Ishikawa (cell line): ENCODE measurements around the gene ANKRD44.

Source experiments
- CEBPB ChIP-seq: IDR thresholded peaks from 2 replicates; pipeline ENCODE4 v1.6.1; 2012
- CREB1 ChIP-seq: IDR thresholded peaks from 2 replicates; pipeline ENCODE4 v1.6.1; 2012; ENCODE audit warnings: low read depth
- EGR1 ChIP-seq: IDR thresholded peaks from 2 replicates; pipeline ENCODE4 v1.6.1; 2012
- EP300 ChIP-seq: IDR thresholded peaks from 2 replicates; pipeline ENCODE4 v1.6.1; 2012; ENCODE audit warnings: borderline replicate concordance
- FOXM1 ChIP-seq: IDR thresholded peaks from 2 replicates; pipeline ENCODE4 v1.6.1; 2012; ENCODE audit warnings: low read depth, borderline replicate concordance
- NFIC ChIP-seq: IDR thresholded peaks from 2 replicates; pipeline ENCODE4 v1.6.1; 2012
- RAD21 ChIP-seq: IDR thresholded peaks from 2 replicates; pipeline ENCODE4 v1.6.1; 2012; ENCODE audit warnings: low read depth
- TAF1 ChIP-seq: IDR thresholded peaks from 2 replicates; pipeline ENCODE4 v1.6.1; 2012; ENCODE audit warnings: low read depth, mild to moderate bottlenecking
- TCF12 ChIP-seq: IDR thresholded peaks from 2 replicates; pipeline ENCODE4 v1.6.1; 2012; ENCODE audit warnings: low read depth
- TEAD4 ChIP-seq: IDR thresholded peaks from 2 replicates; pipeline ENCODE4 v1.6.1; 2012
- YY1 ChIP-seq: IDR thresholded peaks from 2 replicates; pipeline ENCODE4 v1.6.1; 2012; ENCODE audit warnings: low read depth
- ZBTB7A ChIP-seq: IDR thresholded peaks from 2 replicates; pipeline ENCODE4 v1.6.1; 2012; ENCODE audit warnings: low read depth
- TF ChIP-seq, protein P1 (sequence below): IDR thresholded peaks from 2 replicates; pipeline ENCODE4 v1.6.1; 2012
- TF ChIP-seq, protein P2 (sequence below): IDR thresholded peaks from 2 replicates; pipeline ENCODE4 v1.6.1; 2012; ENCODE audit warnings: low read depth, mild to moderate bottlenecking
- TF ChIP-seq, protein P3 (sequence below): IDR thresholded peaks from 2 replicates; pipeline ENCODE4 v1.6.1; 2012

The ANKRD44 gene

DNA sequence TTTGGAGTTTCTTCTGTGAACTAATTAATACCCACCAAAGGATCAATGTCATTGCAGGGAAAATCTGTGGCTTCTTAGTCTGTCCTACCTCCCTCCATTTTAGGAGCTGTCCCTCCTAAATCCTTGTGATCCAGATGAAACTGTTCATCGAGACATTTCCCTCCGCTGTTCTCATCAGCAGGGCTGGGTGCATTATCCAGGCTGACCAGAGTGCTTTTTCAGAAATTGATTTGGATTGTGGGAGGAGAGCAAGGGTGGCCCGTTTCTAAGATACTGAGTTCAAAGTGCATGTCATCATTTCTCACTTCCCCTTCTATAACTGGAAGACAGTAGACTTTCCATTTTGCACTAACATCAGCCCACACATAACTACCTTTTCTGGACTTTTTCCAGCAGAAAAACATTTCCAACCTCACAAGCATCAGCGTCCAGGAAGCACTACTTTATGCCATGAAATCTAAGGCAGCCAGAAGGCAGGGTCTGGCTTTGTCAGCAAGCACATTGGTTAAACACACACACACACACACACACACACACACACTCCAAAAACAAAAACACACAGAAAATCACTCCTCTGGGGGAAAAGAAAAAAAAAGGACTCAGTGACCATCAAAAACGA lies 94.1 kb downstream of the ANKRD44 start:
- TF ChIP-seq, protein P1, sequence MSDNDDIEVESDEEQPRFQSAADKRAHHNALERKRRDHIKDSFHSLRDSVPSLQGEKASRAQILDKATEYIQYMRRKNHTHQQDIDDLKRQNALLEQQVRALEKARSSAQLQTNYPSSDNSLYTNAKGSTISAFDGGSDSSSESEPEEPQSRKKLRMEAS = no peak
- TF ChIP-seq ZBTB7A = no peak
- TF ChIP-seq TEAD4 = no peak
- no peak for TF ChIP-seq EGR1
- TF ChIP-seq, protein P2, sequence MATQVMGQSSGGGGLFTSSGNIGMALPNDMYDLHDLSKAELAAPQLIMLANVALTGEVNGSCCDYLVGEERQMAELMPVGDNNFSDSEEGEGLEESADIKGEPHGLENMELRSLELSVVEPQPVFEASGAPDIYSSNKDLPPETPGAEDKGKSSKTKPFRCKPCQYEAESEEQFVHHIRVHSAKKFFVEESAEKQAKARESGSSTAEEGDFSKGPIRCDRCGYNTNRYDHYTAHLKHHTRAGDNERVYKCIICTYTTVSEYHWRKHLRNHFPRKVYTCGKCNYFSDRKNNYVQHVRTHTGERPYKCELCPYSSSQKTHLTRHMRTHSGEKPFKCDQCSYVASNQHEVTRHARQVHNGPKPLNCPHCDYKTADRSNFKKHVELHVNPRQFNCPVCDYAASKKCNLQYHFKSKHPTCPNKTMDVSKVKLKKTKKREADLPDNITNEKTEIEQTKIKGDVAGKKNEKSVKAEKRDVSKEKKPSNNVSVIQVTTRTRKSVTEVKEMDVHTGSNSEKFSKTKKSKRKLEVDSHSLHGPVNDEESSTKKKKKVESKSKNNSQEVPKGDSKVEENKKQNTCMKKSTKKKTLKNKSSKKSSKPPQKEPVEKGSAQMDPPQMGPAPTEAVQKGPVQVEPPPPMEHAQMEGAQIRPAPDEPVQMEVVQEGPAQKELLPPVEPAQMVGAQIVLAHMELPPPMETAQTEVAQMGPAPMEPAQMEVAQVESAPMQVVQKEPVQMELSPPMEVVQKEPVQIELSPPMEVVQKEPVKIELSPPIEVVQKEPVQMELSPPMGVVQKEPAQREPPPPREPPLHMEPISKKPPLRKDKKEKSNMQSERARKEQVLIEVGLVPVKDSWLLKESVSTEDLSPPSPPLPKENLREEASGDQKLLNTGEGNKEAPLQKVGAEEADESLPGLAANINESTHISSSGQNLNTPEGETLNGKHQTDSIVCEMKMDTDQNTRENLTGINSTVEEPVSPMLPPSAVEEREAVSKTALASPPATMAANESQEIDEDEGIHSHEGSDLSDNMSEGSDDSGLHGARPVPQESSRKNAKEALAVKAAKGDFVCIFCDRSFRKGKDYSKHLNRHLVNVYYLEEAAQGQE = no peak
- no peak for TF ChIP-seq CEBPB

DNA sequence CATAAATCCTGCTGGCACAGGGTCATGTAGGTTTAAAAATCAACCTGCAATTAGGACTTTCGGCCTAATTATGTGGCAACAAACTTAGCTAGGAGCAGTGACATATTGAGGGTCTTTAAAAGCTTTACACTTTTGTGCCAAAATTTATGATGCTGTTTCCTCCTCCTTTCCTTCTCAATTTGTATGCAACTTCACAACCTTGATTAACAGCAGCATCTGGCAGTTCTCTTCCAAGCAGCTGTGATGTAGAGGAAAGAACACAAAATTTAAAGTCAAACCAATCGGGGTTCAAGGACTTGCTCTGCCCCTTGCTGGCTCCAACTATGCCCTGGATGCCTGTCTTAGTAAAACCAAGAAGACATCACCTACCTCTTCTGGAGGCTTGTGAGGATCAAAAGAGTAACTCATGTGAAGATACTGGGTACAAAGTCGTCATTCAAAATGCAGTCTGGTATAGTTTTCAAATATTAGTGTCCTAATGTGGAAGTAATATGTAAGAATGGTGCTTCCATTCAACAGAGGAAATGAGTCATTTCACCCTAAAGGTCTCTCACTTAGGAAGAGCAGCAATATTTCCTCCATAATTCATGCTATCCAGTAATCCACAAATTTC lies 94.7 kb downstream of the ANKRD44 start:
- no peak for TF ChIP-seq FOXM1
- TF ChIP-seq EGR1 = no peak
- TF ChIP-seq, protein P1 = no peak
- TF ChIP-seq TEAD4 = no peak
- TF ChIP-seq ZBTB7A = no peak
- TF ChIP-seq, protein P3, sequence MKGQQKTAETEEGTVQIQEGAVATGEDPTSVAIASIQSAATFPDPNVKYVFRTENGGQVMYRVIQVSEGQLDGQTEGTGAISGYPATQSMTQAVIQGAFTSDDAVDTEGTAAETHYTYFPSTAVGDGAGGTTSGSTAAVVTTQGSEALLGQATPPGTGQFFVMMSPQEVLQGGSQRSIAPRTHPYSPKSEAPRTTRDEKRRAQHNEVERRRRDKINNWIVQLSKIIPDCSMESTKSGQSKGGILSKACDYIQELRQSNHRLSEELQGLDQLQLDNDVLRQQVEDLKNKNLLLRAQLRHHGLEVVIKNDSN = no peak
- TF ChIP-seq YY1 = no peak
- TF ChIP-seq, protein P2 = no peak
- TF ChIP-seq CREB1 = no peak
- TF ChIP-seq NFIC = no peak
- no peak for TF ChIP-seq TCF12

DNA sequence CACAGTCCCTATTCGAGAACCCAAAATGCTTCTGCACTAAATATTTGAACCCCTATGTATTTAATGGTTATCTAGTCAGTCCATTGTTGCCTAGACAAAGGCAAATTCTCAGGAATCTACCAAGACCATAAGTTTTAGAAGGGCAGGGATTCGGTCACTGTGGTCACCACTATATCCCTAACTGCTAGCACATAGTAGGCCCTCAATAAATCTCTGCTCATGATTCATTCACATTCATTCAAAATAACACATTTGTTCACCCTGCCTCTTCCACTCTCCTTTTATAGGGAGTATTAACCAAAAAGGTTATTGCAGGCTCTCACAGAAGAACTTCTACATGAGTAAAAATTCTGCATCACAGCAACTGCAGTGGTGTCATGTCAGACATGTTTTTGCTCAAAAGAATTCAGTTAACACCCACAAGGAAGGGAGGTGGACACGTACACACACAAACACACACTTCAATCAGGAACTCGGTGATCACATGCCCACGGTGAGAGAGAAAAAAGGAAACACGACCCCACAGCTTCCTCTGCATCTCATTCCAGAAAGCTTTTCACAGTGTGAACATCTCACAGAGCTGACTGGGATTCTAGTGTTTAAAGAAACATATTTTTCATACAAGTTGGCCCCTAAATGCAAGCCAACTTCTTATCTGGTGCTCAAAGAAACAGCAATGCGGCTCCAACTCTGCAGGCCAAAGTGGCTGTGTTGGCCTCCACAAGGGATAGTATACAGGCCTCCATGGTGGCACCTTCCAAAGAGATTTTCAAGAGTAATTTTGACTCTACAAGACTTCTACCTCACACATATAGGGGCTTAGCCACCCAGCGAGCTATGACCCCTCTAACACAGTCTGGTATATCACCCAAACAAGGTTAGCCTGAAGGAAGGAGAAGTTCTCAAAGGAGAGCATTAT lies 98.0 kb downstream of the ANKRD44 start:
- TF ChIP-seq, protein P2 = no peak

DNA sequence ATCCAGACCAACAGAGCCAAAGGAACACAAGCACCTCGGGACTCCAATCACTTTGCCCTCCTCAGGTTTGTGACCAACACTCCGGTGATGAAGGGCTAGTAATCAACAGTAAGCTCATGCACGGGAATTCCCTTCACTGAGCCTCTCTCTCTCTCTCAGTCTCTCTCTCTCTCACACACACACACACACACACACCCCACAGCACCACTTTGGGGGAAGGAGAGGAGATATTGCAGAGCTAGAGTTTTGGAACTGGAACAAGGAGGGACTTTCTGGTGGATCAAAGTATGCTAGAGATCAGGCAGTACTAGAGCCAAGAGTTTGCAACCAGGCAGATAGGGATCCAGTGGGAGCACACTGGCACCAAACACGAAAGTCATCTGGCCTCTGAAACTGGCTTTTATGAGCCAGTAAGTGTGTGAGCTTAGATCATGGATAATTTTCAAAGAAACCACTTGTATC lies 98.7 kb downstream of the ANKRD44 start:
- TF ChIP-seq NFIC (no peak), YY1 (no peak), EGR1 (no peak), TCF12 (no peak), CEBPB (no peak), TEAD4 (no peak), CREB1 (no peak), RAD21 (no peak), EP300 (no peak), ZBTB7A (no peak), TAF1 (no peak), FOXM1 (no peak)
- TF ChIP-seq, protein P1 = no peak
- TF ChIP-seq, protein P3 = no peak
